DND-41 (cell line): Measurements from ENCODE around the gene KBTBD4.

ENCODE experiments used
- EZH2 ChIP-seq: IDR thresholded peaks from 3 replicates; pipeline ENCODE4 v1.6.1; 2012; ENCODE audit warnings: borderline replicate concordance, low read depth, mild to moderate bottlenecking, moderate library complexity, low read length, inconsistent platforms; ENCODE audit not compliant: severe bottlenecking
- TF ChIP-seq, protein P1 (sequence below): IDR thresholded peaks from 2 replicates; pipeline ENCODE4 v1.5.1; 2012; ENCODE audit warnings: borderline replicate concordance, low read length, moderate library complexity, mild to moderate bottlenecking; ENCODE audit not compliant: poor library complexity, severe bottlenecking; ENCODE audit errors: extremely low read depth

GRCh38 chr11:47593492-47593933 is 14.7 kb upstream of the KBTBD4 start:
- TF ChIP-seq EZH2 = no peak
- TF ChIP-seq, protein P1, sequence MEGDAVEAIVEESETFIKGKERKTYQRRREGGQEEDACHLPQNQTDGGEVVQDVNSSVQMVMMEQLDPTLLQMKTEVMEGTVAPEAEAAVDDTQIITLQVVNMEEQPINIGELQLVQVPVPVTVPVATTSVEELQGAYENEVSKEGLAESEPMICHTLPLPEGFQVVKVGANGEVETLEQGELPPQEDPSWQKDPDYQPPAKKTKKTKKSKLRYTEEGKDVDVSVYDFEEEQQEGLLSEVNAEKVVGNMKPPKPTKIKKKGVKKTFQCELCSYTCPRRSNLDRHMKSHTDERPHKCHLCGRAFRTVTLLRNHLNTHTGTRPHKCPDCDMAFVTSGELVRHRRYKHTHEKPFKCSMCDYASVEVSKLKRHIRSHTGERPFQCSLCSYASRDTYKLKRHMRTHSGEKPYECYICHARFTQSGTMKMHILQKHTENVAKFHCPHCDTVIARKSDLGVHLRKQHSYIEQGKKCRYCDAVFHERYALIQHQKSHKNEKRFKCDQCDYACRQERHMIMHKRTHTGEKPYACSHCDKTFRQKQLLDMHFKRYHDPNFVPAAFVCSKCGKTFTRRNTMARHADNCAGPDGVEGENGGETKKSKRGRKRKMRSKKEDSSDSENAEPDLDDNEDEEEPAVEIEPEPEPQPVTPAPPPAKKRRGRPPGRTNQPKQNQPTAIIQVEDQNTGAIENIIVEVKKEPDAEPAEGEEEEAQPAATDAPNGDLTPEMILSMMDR = no peak
